Measurements from ENCODE around the gene NECAP2. TPM values are rescaled to one million over a fixed set of nuclear protein-coding genes. Genes with fewer than 3 reads are reported as not detected.

NECAP2 gene
- total and polyA plus RNA-seq, 10 of the 15 experiments (the other 5 are each of a cell fraction or from before 2014, with no cell fraction given): 16.3 to 98.0 (median 57.4) TPM

DNA sequence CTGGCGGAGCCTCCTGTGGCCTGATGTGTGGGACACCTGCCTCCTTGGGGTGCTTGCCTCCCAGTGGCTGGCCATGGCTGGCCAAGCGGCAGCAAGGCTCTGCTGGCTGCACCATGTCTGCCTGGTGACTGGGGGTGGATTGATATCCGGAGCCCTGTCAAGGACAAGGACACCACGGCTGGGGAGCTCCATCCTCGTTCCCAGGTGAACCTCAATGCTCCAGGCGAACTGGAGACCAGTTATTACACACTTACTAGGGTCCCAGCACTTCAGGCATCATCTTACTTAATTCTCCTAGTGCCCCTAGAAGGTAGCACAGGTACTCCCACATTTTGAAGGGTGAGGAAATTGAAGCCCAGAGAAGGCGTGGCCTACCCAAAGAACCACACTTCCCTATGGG, 18.5 kb upstream of the NECAP2 start:
- ChIA-PET POLR2A (interaction anchor here (1.1 kb wide), 1 partner anchor 28 kb away, joined by 4 read pairs; no protein-coding TSS in a partner anchor), RAD21 (ENCODE audit: unreplicated experiment) (interaction anchor here (2.7 kb wide), 1 partner anchor 54 kb away, joined by 14 read pairs; the partner anchor contains the start of gene SZRD1), SMC1A (ENCODE audit: uncharacterized antibody, unreplicated experiment) (no interaction called here), CTCF (interaction anchor here (1.0 kb wide), 1 partner anchor 19 kb away, joined by 5 read pairs; the partner anchor contains the start of gene NECAP2)
- DNase-seq (ENCODE audit: low read depth, low spot score): no peak
- Histone ChIP-seq H4K20me1 (ENCODE audit: control insufficient read depth, insufficient read depth) (no peaks in the 10 kb centered on the region), H3K27ac (ENCODE audit: control insufficient read depth, insufficient read depth) (no peak overlapping the region), H3K4me2 (ENCODE audit: control insufficient read depth, insufficient read depth) (no peak overlapping the region), H3K36me3 (ENCODE audit: control insufficient read depth in 2 of 2, insufficient read depth in 2 of 2, low read length in 1 of 2) (no peaks in the 10 kb centered on the region), H3K27me3 (replicated peaks in 1 of 2; ENCODE audit: control insufficient read depth in 2 of 2, insufficient read depth in 2 of 2, low read length in 1 of 2) (no peaks in the 10 kb centered on the region), H3K79me2 (ENCODE audit: control insufficient read depth, insufficient read depth, low read length) (no peaks in the 10 kb centered on the region), H2AFZ (ENCODE audit: control insufficient read depth, low read depth, low read length) (no peak overlapping the region), H3K9me3 (replicated peaks; ENCODE audit: control insufficient read depth, insufficient read depth, low read length) (no peaks in the 10 kb centered on the region), H3K4me1 (ENCODE audit: control insufficient read depth, insufficient read depth, low read length) (peaks cover 18% of the 10 kb centered on the region), H3K9ac (ENCODE audit: control insufficient read depth, insufficient read depth, low read length) (no peak overlapping the region), H3K4me3 (no peak overlapping the region)
- intact Hi-C loops (cut with micrococcal nuclease; ENCODE audit: unreplicated experiment): no loop called here
- no TSS peak for BruUV-seq (replicated peaks)
- in situ Hi-C loops (cut with MboI): no loop called here
- no peak for ATAC-seq
- FAIRE-seq: no peak
- 86% methylated on average over 7 of the region's 7 CpGs for WGBS (ENCODE audit: insufficient coverage, insufficient replicate concordance, low lambda C conversion rate, missing lambda C conversion rate)
- TF ChIP-seq DPF2 (IDR thresholded peaks at IDR 0.05) (no peak), NRF1 (conservative IDR thresholded peaks at IDR 0.05; ENCODE audit: low read depth, low read length) (no peak), HDAC2 (IDR thresholded peaks at IDR 0.05) (no peak), SMAD5 (IDR thresholded peaks at IDR 0.05; ENCODE audit: low read depth) (no peak), SMAD1 (IDR thresholded peaks at IDR 0.05; ENCODE audit: low read depth, partially characterized antibody) (no peak), ZBED1 (IDR thresholded peaks at IDR 0.05; ENCODE audit: borderline replicate concordance) (no peak), BRCA1 (IDR thresholded peaks at IDR 0.05; ENCODE audit: low read depth, low read length) (no peak), POU2F2 (IDR thresholded peaks at IDR 0.05; ENCODE audit: borderline replicate concordance, low read depth, low read length) (no peak), HCFC1 (IDR thresholded peaks at IDR 0.05; ENCODE audit: low read length) (no peak), ASH2L (IDR thresholded peaks at IDR 0.05; ENCODE audit: borderline replicate concordance, low read depth) (no peak), POLR2A (IDR thresholded peaks at IDR 0.05; ENCODE audit: low read depth, low read length) (no peak), GATAD2B (conservative IDR thresholded peaks at IDR 0.05; ENCODE audit: low read depth) (no peak), TBL1XR1 (IDR thresholded peaks at IDR 0.05; ENCODE audit: low read depth, low read length) (no peak)
- TF ChIP-seq, protein P1, sequence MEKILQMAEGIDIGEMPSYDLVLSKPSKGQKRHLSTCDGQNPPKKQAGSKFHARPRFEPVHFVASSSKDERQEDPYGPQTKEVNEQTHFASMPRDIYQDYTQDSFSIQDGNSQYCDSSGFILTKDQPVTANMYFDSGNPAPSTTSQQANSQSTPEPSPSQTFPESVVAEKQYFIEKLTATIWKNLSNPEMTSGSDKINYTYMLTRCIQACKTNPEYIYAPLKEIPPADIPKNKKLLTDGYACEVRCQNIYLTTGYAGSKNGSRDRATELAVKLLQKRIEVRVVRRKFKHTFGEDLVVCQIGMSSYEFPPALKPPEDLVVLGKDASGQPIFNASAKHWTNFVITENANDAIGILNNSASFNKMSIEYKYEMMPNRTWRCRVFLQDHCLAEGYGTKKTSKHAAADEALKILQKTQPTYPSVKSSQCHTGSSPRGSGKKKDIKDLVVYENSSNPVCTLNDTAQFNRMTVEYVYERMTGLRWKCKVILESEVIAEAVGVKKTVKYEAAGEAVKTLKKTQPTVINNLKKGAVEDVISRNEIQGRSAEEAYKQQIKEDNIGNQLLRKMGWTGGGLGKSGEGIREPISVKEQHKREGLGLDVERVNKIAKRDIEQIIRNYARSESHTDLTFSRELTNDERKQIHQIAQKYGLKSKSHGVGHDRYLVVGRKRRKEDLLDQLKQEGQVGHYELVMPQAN (conservative IDR thresholded peaks at IDR 0.05): no peak
- TF ChIP-seq, protein P2, sequence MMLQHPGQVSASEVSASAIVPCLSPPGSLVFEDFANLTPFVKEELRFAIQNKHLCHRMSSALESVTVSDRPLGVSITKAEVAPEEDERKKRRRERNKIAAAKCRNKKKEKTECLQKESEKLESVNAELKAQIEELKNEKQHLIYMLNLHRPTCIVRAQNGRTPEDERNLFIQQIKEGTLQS (IDR thresholded peaks at IDR 0.05; ENCODE audit: borderline replicate concordance, extremely low read depth, low read depth, low read length): no peak
- TF ChIP-seq, protein P3, sequence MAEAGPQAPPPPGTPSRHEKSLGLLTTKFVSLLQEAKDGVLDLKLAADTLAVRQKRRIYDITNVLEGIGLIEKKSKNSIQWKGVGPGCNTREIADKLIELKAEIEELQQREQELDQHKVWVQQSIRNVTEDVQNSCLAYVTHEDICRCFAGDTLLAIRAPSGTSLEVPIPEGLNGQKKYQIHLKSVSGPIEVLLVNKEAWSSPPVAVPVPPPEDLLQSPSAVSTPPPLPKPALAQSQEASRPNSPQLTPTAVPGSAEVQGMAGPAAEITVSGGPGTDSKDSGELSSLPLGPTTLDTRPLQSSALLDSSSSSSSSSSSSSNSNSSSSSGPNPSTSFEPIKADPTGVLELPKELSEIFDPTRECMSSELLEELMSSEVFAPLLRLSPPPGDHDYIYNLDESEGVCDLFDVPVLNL (IDR thresholded peaks at IDR 0.05; ENCODE audit: low read depth, low read length): no peak
- TF ChIP-seq, protein P4, sequence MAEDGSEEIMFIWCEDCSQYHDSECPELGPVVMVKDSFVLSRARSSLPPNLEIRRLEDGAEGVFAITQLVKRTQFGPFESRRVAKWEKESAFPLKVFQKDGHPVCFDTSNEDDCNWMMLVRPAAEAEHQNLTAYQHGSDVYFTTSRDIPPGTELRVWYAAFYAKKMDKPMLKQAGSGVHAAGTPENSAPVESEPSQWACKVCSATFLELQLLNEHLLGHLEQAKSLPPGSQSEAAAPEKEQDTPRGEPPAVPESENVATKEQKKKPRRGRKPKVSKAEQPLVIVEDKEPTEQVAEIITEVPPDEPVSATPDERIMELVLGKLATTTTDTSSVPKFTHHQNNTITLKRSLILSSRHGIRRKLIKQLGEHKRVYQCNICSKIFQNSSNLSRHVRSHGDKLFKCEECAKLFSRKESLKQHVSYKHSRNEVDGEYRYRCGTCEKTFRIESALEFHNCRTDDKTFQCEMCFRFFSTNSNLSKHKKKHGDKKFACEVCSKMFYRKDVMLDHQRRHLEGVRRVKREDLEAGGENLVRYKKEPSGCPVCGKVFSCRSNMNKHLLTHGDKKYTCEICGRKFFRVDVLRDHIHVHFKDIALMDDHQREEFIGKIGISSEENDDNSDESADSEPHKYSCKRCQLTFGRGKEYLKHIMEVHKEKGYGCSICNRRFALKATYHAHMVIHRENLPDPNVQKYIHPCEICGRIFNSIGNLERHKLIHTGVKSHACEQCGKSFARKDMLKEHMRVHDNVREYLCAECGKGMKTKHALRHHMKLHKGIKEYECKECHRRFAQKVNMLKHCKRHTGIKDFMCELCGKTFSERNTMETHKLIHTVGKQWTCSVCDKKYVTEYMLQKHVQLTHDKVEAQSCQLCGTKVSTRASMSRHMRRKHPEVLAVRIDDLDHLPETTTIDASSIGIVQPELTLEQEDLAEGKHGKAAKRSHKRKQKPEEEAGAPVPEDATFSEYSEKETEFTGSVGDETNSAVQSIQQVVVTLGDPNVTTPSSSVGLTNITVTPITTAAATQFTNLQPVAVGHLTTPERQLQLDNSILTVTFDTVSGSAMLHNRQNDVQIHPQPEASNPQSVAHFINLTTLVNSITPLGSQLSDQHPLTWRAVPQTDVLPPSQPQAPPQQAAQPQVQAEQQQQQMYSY (CRISPR knock-in tag; IDR thresholded peaks at IDR 0.05): no peak
- TF ChIP-seq, protein P5, sequence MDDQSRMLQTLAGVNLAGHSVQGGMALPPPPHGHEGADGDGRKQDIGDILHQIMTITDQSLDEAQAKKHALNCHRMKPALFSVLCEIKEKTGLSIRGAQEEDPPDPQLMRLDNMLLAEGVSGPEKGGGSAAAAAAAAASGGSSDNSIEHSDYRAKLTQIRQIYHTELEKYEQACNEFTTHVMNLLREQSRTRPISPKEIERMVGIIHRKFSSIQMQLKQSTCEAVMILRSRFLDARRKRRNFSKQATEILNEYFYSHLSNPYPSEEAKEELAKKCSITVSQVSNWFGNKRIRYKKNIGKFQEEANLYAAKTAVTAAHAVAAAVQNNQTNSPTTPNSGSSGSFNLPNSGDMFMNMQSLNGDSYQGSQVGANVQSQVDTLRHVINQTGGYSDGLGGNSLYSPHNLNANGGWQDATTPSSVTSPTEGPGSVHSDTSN (IDR thresholded peaks at IDR 0.05; ENCODE audit: insufficient replicate concordance, low read depth, low read length): no peak

Data from GM12878 (cell line).